HG03025 (cell line): ENCODE measurements around the gene TTC24.
A peak's percentile ranks its signal among the peaks of the same experiment; 100 is the strongest.
"Not testable (repeated sequence)": the region's sequence is repeated elsewhere in the genome, so short reads cannot be mapped to it uniquely, and the experiment has no call there.

Experiments used
- ATAC-seq: cut with Tn5 transposase; IDR thresholded peaks from one replicate; pipeline ENCODE4 v1.9.1; 2021; ENCODE audit warnings: mild to moderate bottlenecking, moderate library complexity; ENCODE audit not compliant: unreplicated experiment, low FRiP score

Gene TTC24

GRCh38 chr1:156584813-156585212 is 5.3 kb downstream of the TTC24 start:
- no peak for ATAC-seq

GRCh38 chr1:156586323-156586722 is 6.8 kb downstream of the TTC24 start:
- no peak for ATAC-seq

GRCh38 chr1:156586892-156587477 is 7.5 kb downstream of the TTC24 start:
- no peak for ATAC-seq

GRCh38 chr1:156587927-156588326 is 8.4 kb downstream of the TTC24 start:
- not testable (repeated sequence) for ATAC-seq

- no peak for ATAC-seq
These were observed 10.0 kb downstream of the TTC24 start for GRCh38 chr1:156589546-156589945.

- no peak for ATAC-seq
These were observed 11.0 kb downstream of the TTC24 start for GRCh38 chr1:156590326-156591180.

GRCh38 chr1:156591181-156591431 is 11.6 kb downstream of the TTC24 start:
- ATAC-seq, result no peak

GRCh38 chr1:156591432-156592157 is 12.1 kb downstream of the TTC24 start, which contains the start of gene NAXE:
TSS of gene NAXE (plus strand) at chr1:156591776. CDS start at chr1:156591805, 29 bp downstream.
- ATAC-seq, result peak; percentile 70

- ATAC-seq, result no peak
These were observed 12.8 kb downstream of the TTC24 start for GRCh38 chr1:156592158-156592909.

GRCh38 chr1:156592910-156593660 is 13.6 kb downstream of the TTC24 start:
- ATAC-seq, result no peak

GRCh38 chr1:156593661-156593989 is 14.1 kb downstream of the TTC24 start:
- no peak for ATAC-seq

- ATAC-seq, result no peak
These were observed 14.7 kb downstream of the TTC24 start for GRCh38 chr1:156594190-156594589.

GRCh38 chr1:156595016-156595415 is 15.5 kb downstream of the TTC24 start:
- ATAC-seq, result no peak

- ATAC-seq, result no peak
These were observed 16.9 kb downstream of the TTC24 start for GRCh38 chr1:156596426-156596825.

GRCh38 chr1:156598125-156598524 is 18.6 kb downstream of the TTC24 start:
- no peak for ATAC-seq

GRCh38 chr1:156598731-156599432 is 19.4 kb downstream of the TTC24 start:
- ATAC-seq, result no peak

- no peak for ATAC-seq
These were observed 20.3 kb downstream of the TTC24 start for GRCh38 chr1:156599811-156600210.

- no peak for ATAC-seq
These were observed 21.2 kb downstream of the TTC24 start for GRCh38 chr1:156600733-156601121.

GRCh38 chr1:156601122-156601830 is 21.8 kb downstream of the TTC24 start, which contains the start of gene GPATCH4:
TSS of gene GPATCH4 (minus strand) at chr1:156601479.
- ATAC-seq, result no peak
